ENCODE results near the gene TMBIM1. TPM values are rescaled to one million over a fixed set of nuclear protein-coding genes. Genes with fewer than 3 reads are reported as not detected.
A peak's percentile ranks its signal among the peaks of the same experiment; 100 is the strongest.

TMBIM1 gene
- total and polyA plus RNA-seq, 2 experiments from 2014 or later = 18.8 to 25.9 TPM

GRCh38 chr2:218245214-218245613, 47.1 kb downstream of the TMBIM1 start:
- no peak for TF ChIP-seq CTCF (IDR thresholded peaks at IDR 0.05; ENCODE audit: low read depth, low read length)
- Histone ChIP-seq H3K36me3 (peaks cover 44% of the 10 kb centered on the region), H3K27me3 (no peaks in the 10 kb centered on the region), H3K9me3 (ENCODE audit: low read depth) (no peaks in the 10 kb centered on the region), H3K4me3 (no peak overlapping the region), H3K27ac (peak overlapping the region; percentile 84), H3K4me1 (ENCODE audit: low read depth) (peaks cover 39% of the 10 kb centered on the region)
- DNase-seq (ENCODE audit: low read depth in 1 of 2, low spot score in 1 of 2) = peak in 1 of 2 donors; percentile 86

DNA sequence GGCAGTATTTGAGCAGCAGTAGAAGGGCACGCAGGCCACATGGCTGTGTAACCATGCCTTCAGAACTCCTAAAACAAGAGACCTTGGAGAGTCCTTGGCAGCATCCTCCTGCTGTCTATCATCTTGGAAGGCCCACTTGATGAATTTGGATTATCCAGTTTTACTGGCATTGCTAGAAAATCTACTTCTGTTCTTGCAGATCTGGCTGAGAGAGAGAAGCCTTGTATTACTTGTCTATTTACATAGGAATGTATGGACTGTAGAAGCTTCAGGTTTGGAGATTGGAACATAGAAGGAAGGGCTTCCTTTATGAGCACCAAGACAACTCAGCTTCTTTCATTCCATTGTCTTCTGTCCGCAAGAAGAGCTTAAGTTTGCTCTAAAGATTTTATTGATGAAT, 47.6 kb downstream of the TMBIM1 start:
- TF ChIP-seq CTCF (IDR thresholded peaks at IDR 0.05; ENCODE audit: low read depth, low read length) = no peak
- H3K36me3 ChIP-seq = peaks cover 40% of the 10 kb centered on the region
- H3K9me3 ChIP-seq (ENCODE audit: low read depth) = no peaks in the 10 kb centered on the region
- H3K4me1 ChIP-seq (ENCODE audit: low read depth) = peaks cover 39% of the 10 kb centered on the region
- DNase-seq (ENCODE audit: low read depth in 1 of 2, low spot score in 1 of 2) = no peak
- H3K27me3 ChIP-seq = no peaks in the 10 kb centered on the region
- H3K27ac ChIP-seq = peak overlapping the region; percentile 84
- no peak overlapping the region for H3K4me3 ChIP-seq

GRCh38 chr2:218244204-218244603, 48.1 kb downstream of the TMBIM1 start:
- Histone ChIP-seq H3K9me3 (ENCODE audit: low read depth) (no peaks in the 10 kb centered on the region), H3K27ac (peak overlapping the region; percentile 84), H3K4me3 (no peak overlapping the region), H3K27me3 (no peaks in the 10 kb centered on the region), H3K36me3 (peaks cover 40% of the 10 kb centered on the region), H3K4me1 (ENCODE audit: low read depth) (peaks cover 39% of the 10 kb centered on the region)
- TF ChIP-seq CTCF (IDR thresholded peaks at IDR 0.05; ENCODE audit: low read depth, low read length) = no peak
- DNase-seq (ENCODE audit: low read depth in 1 of 2, low spot score in 1 of 2) = no peak

GRCh38 chr2:218238887-218239286, 53.4 kb downstream of the TMBIM1 start:
- TF ChIP-seq CTCF (IDR thresholded peaks at IDR 0.05; ENCODE audit: low read depth, low read length) = no peak
- H3K4me1 ChIP-seq (ENCODE audit: low read depth) = peaks cover 14% of the 10 kb centered on the region
- H3K4me3 ChIP-seq = no peak overlapping the region
- DNase-seq (ENCODE audit: low read depth in 1 of 2, low spot score in 1 of 2) = peak in 1 of 2 donors; percentile 32
- no peaks in the 10 kb centered on the region for H3K9me3 ChIP-seq (ENCODE audit: low read depth)
- peaks cover 55% of the 10 kb centered on the region for H3K36me3 ChIP-seq
- H3K27ac ChIP-seq = no peak overlapping the region
- H3K27me3 ChIP-seq = no peaks in the 10 kb centered on the region

GRCh38 chr2:218236829-218237228, 55.5 kb downstream of the TMBIM1 start:
- no peak overlapping the region for H3K4me3 ChIP-seq
- no peaks in the 10 kb centered on the region for H3K27me3 ChIP-seq
- no peaks in the 10 kb centered on the region for H3K9me3 ChIP-seq (ENCODE audit: low read depth)
- peaks cover 58% of the 10 kb centered on the region for H3K36me3 ChIP-seq
- no peak for DNase-seq (ENCODE audit: low read depth in 1 of 2, low spot score in 1 of 2)
- no peak overlapping the region for H3K27ac ChIP-seq
- no peaks in the 10 kb centered on the region for H3K4me1 ChIP-seq (ENCODE audit: low read depth)
- TF ChIP-seq CTCF (IDR thresholded peaks at IDR 0.05; ENCODE audit: low read depth, low read length) = no peak

DNA sequence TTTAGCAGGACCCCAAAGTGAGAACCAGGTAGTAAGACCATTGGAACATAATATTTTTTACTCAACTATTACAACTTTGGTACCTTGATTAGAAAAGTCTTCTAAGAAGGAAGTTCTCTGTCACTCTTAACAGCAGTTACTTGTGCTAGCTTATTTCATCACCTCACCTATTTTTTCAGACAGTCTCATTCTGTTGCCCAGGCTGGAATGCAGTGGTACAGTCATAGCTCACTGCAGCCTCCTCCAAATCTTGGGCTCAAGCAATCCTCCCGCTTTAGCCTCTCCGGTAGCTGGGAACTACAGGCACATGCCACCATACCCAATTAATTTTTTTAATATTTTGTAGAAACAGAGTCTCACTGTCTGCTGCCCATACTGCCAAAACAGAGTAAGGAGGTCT, 57.3 kb downstream of the TMBIM1 start:
- no peak overlapping the region for H3K27ac ChIP-seq
- H3K4me3 ChIP-seq = no peak overlapping the region
- no peaks in the 10 kb centered on the region for H3K9me3 ChIP-seq (ENCODE audit: low read depth)
- DNase-seq (ENCODE audit: low read depth in 1 of 2, low spot score in 1 of 2) = no peak
- peaks cover 67% of the 10 kb centered on the region for H3K36me3 ChIP-seq
- H3K4me1 ChIP-seq (ENCODE audit: low read depth) = peaks cover 3% of the 10 kb centered on the region
- no peaks in the 10 kb centered on the region for H3K27me3 ChIP-seq
- no peak for TF ChIP-seq CTCF (IDR thresholded peaks at IDR 0.05; ENCODE audit: low read depth, low read length)
